PC-9 (cell line): Measurements from ENCODE around the gene REV3L. TPM values are rescaled to one million over a fixed set of nuclear protein-coding genes. Genes with fewer than 3 reads are reported as not detected.

Experiments used
- BruUV-seq: library from RNA; stranded (reverse); fragments of 400-500 nt; replicated peaks from 2 replicates; lab custom pipeline; 2021; lab: Mats Ljungman, UMichigan
- CTCF ChIA-PET: fragments of 300-600 bp; sonication (Branson Sonifier 250); formaldehyde crosslinking; loops from one replicate; lab custom pipeline; 2022; ENCODE audit warnings: antibody characterized with exemption; lab: Charles Lee
- POLR2A ChIA-PET: fragments of 300-600 bp; sonication (Branson Sonifier 250); formaldehyde crosslinking; loops from one replicate; lab custom pipeline; 2022; ENCODE audit warnings: antibody characterized with exemption; ENCODE audit not compliant: unreplicated experiment; lab: Charles Lee
- DNase-seq, 2 experiments: peaks; one replicate each; pipeline versions ENCODE4 v3.0.0 to v3.0.0-alpha.2; 2015 to 2022; ENCODE audit warnings: mixed read lengths in 1 of 2
- H2AFZ ChIP-seq: fragments of 200-600 bp; sonication (generic); 2 replicates; pipeline ENCODE4 v1.8.1; 2017; ENCODE audit warnings: antibody characterized with exemption
- H3F3A ChIP-seq: fragments of 200-600 bp; sonication (generic); 2 replicates; pipeline ENCODE4 v1.8.1; 2017; ENCODE audit warnings: antibody characterized with exemption, mild to moderate bottlenecking, low read depth; ENCODE audit not compliant: insufficient read depth
- H3K27ac ChIP-seq: fragments of 200-600 bp; sonication (generic); 2 replicates; pipeline ENCODE4 v1.6.1; 2016; ENCODE audit warnings: mixed run types
- H3K27me3 ChIP-seq: fragments of 200-600 bp; sonication (generic); 2 replicates; pipeline ENCODE4 v1.6.1; 2016; ENCODE audit warnings: low read depth, mixed run types; ENCODE audit not compliant: insufficient read depth
- H3K36me3 ChIP-seq: fragments of 200-600 bp; sonication (generic); 2 replicates; pipeline ENCODE4 v1.6.1; 2016; ENCODE audit warnings: low read depth, mixed run types
- H3K4me1 ChIP-seq: fragments of 200-600 bp; sonication (generic); replicated peaks from 2 replicates; pipeline ENCODE4 v1.6.1; 2016; ENCODE audit warnings: mixed run types; ENCODE audit not compliant: insufficient read depth
- H3K4me2 ChIP-seq: fragments of 200-600 bp; sonication (generic); 2 replicates; pipeline ENCODE4 v1.6.1; 2017; ENCODE audit warnings: mixed run types
- H3K4me3 ChIP-seq: fragments of 200-600 bp; sonication (generic); 2 replicates; pipeline ENCODE4 v1.6.1; 2016; ENCODE audit warnings: mixed run types
- H3K79me2 ChIP-seq: fragments of 200-600 bp; sonication (generic); 2 replicates; pipeline ENCODE4 v1.6.1; 2017; ENCODE audit warnings: low read depth, mixed run types
- H3K9me2 ChIP-seq: fragments of 200-600 bp; sonication (generic); 2 replicates; pipeline ENCODE4 v1.8.1; 2017; ENCODE audit warnings: mild to moderate bottlenecking; ENCODE audit not compliant: insufficient read depth
- H3K9me3 ChIP-seq: fragments of 200-600 bp; sonication (generic); 2 replicates; pipeline ENCODE4 v1.8.1; 2016; ENCODE audit warnings: low read depth; ENCODE audit not compliant: insufficient read depth
- H4K20me1 ChIP-seq: fragments of 200-600 bp; sonication (generic); 2 replicates; pipeline ENCODE4 v1.8.1; 2017; ENCODE audit not compliant: insufficient read depth
- EZH2 ChIP-seq: fragments of 200-600 bp; sonication (generic); IDR thresholded peaks from 2 replicates; pipeline ENCODE4 v1.8.0; 2017; ENCODE audit warnings: antibody characterized with exemption, low read depth
- intact Hi-C: fragments of 100-400 bp; cut with micrococcal nuclease; formaldehyde crosslinking; loops from one replicate; pipeline ENCODE4 v1.10.0; 2022; ENCODE audit not compliant: unreplicated experiment
- total RNA-seq: library from RNA; stranded (reverse); gene quantifications from 2 replicates; pipeline ENCODE4 v1.2.3, GENCODE V29; 2021
- TF ChIP-seq, protein P1 (sequence below): fragments of 200-600 bp; sonication (generic); conservative IDR thresholded peaks from 2 replicates; pipeline ENCODE4 v1.6.1; 2017; ENCODE audit warnings: mixed run types, antibody characterized with exemption, mild to moderate bottlenecking, moderate library complexity

The REV3L gene
- total RNA-seq, 1 experiment from 2014 or later, result 22.9 TPM

DNA sequence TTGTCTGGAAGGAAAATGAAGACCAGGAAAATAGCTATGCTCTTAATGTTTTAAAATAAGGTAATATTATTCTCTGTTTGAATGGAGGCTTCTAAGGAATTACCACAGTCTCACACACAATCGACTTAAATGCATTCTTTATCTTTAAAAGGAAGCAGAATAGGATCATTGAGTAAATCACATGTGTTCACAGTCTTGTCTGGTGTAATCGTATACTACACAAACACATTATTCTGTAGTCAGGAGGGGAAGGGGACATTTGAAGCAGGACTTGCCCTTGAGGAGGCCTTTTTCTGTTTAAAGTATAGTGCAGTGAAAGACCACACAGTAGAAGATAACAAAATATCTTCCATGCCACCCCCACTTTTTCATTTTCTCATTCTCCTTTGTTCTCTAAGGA is 20.6 kb upstream of the REV3L start:
- Histone ChIP-seq H3K9me3 (no peaks in the 10 kb centered on the region), H3K4me3 (no peak overlapping the region), H3F3A (no peaks in the 10 kb centered on the region), H3K9me2 (no peaks in the 10 kb centered on the region), H3K36me3 (no peaks in the 10 kb centered on the region), H3K4me2 (no peak overlapping the region), H3K27ac (no peak overlapping the region), H3K79me2 (no peaks in the 10 kb centered on the region), H2AFZ (no peak overlapping the region), H3K4me1 (no peaks in the 10 kb centered on the region), H3K27me3 (no peaks in the 10 kb centered on the region), H4K20me1 (no peaks in the 10 kb centered on the region)
- ChIA-PET CTCF (no interaction called here), POLR2A (no interaction called here)
- TF ChIP-seq EZH2, result no peak
- TF ChIP-seq, protein P1, sequence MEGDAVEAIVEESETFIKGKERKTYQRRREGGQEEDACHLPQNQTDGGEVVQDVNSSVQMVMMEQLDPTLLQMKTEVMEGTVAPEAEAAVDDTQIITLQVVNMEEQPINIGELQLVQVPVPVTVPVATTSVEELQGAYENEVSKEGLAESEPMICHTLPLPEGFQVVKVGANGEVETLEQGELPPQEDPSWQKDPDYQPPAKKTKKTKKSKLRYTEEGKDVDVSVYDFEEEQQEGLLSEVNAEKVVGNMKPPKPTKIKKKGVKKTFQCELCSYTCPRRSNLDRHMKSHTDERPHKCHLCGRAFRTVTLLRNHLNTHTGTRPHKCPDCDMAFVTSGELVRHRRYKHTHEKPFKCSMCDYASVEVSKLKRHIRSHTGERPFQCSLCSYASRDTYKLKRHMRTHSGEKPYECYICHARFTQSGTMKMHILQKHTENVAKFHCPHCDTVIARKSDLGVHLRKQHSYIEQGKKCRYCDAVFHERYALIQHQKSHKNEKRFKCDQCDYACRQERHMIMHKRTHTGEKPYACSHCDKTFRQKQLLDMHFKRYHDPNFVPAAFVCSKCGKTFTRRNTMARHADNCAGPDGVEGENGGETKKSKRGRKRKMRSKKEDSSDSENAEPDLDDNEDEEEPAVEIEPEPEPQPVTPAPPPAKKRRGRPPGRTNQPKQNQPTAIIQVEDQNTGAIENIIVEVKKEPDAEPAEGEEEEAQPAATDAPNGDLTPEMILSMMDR, result no peak
- no peak for DNase-seq
- no TSS peak for BruUV-seq
- intact Hi-C loops, result no loop called here

DNA sequence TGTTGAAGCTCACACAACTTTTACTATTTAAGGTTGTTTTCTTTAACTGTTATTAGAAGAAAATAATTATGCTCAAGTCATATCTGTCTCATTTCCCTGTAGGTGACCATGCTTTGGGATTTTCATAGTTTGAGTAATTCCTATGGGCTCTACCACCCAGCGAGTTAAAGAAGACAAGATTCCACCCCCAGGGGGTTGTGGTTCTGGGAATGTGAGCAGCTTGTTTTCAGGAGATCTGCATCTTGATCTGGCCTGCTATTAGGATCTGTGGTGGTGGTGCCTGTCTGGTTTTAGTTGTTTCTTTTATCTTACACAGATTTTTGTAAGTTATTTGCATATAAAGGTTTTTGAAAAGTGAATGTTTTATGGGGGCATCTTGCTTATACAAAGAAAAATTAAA is 20.2 kb upstream of the REV3L start:
- POLR2A ChIA-PET, result no interaction called here
- intact Hi-C loops, result no loop called here
- Histone ChIP-seq H3K27me3 (no peaks in the 10 kb centered on the region), H3K4me2 (no peak overlapping the region), H3K79me2 (no peaks in the 10 kb centered on the region), H3K4me3 (no peak overlapping the region), H3F3A (no peaks in the 10 kb centered on the region), H3K9me3 (no peaks in the 10 kb centered on the region), H3K36me3 (no peaks in the 10 kb centered on the region), H3K27ac (no peak overlapping the region), H4K20me1 (no peaks in the 10 kb centered on the region), H2AFZ (no peak overlapping the region), H3K9me2 (no peaks in the 10 kb centered on the region), H3K4me1 (no peaks in the 10 kb centered on the region)
- no peak for TF ChIP-seq EZH2
- TF ChIP-seq, protein P1, result no peak
- BruUV-seq, result no TSS peak
- DNase-seq, result no peak
- CTCF ChIA-PET, result no interaction called here

DNA sequence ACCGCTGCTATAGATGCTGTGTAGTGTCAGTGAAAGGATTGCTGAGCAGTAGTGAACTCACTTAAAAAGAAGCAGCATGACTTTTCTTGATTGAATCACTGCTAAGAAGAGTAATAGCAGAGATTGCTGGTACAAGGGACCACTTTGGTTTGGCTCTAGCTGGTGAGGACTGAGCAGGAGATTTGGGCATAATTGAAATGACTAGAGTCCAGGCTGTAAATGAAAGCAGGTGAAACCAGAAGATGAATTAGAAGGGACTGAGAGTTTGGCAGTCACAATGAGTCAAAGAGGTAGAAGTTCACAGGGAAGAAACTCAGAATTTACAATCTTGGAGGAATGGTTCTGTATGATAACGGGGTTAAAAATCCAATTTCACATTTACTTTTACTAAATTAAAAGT is 19.1 kb upstream of the REV3L start:
- no peaks in the 10 kb centered on the region for H3K9me2 ChIP-seq
- H4K20me1 ChIP-seq, result no peaks in the 10 kb centered on the region
- POLR2A ChIA-PET, result no interaction called here
- no peaks in the 10 kb centered on the region for H3K36me3 ChIP-seq
- H3K4me2 ChIP-seq, result no peak overlapping the region
- CTCF ChIA-PET, result no interaction called here
- H3K9me3 ChIP-seq, result no peaks in the 10 kb centered on the region
- no peaks in the 10 kb centered on the region for H3K4me1 ChIP-seq
- no peak for DNase-seq
- no TSS peak for BruUV-seq
- intact Hi-C loops, result no loop called here
- no peak for TF ChIP-seq EZH2
- TF ChIP-seq, protein P1, result no peak
- no peak overlapping the region for H3K27ac ChIP-seq
- H3K27me3 ChIP-seq, result no peaks in the 10 kb centered on the region
- no peaks in the 10 kb centered on the region for H3F3A ChIP-seq
- H3K79me2 ChIP-seq, result no peaks in the 10 kb centered on the region
- H3K4me3 ChIP-seq, result no peak overlapping the region
- H2AFZ ChIP-seq, result no peak overlapping the region
